HepG2 (cell line): ENCODE data around the gene TM2D3.

Experiments used
- ATF2 ChIP-seq: sonication (generic); formaldehyde crosslinking; IDR thresholded peaks from 2 replicates; pipeline ENCODE4 v1.4.0; 2020; ENCODE audit warnings: missing genetic modification reagents
- BRD4 ChIP-seq: sonication (generic); formaldehyde crosslinking; IDR thresholded peaks from 2 replicates; pipeline ENCODE4 v1.4.0; 2020; ENCODE audit warnings: missing genetic modification reagents
- CENPBD1 ChIP-seq: sonication (generic); formaldehyde crosslinking; IDR thresholded peaks from 2 replicates; pipeline ENCODE4 v1.8.0; 2022; ENCODE audit warnings: missing genetic modification reagents, low read depth, mild to moderate bottlenecking, borderline replicate concordance
- CHD4 ChIP-seq: fragments of 200-600 bp; sonication (generic); IDR thresholded peaks from 2 replicates; pipeline ENCODE4 v1.7.0; 2017; ENCODE audit warnings: mild to moderate bottlenecking, low read length, borderline replicate concordance
- CREB1 ChIP-seq, 2 experiments: fragments of 450-650 bp in 1 of 2; IDR thresholded peaks; 2 replicates each; pipeline ENCODE4 v1.6.1; 2016 to 2017; ENCODE audit warnings: control low read depth in 1 of 2, mild to moderate bottlenecking in 1 of 2, missing compliant biosample characterization in 1 of 2, missing genetic modification characterization in 1 of 2
- KAT2B ChIP-seq: fragments of 150-350 bp; IDR thresholded peaks from 2 replicates; pipeline ENCODE4 v1.6.1; 2014; ENCODE audit warnings: low read depth, low read length, borderline replicate concordance
- NFE2 ChIP-seq: sonication (generic); formaldehyde crosslinking; IDR thresholded peaks from 2 replicates; pipeline ENCODE4 v1.4.0; 2020; ENCODE audit warnings: missing genetic modification reagents
- NFYB ChIP-seq: sonication (generic); formaldehyde crosslinking; IDR thresholded peaks from 2 replicates; pipeline ENCODE4 v1.4.0; 2020; ENCODE audit warnings: missing genetic modification reagents
- PAWR ChIP-seq: sonication (generic); formaldehyde crosslinking; IDR thresholded peaks from 2 replicates; pipeline ENCODE4 v1.4.0; 2020; ENCODE audit warnings: missing genetic modification reagents, mild to moderate bottlenecking, borderline replicate concordance
- POLR2A ChIP-seq, 2 experiments: IDR thresholded peaks; 2 replicates each; pipeline ENCODE4 v1.6.1; 2011; ENCODE audit warnings: low read depth in 2 of 2, low read length in 2 of 2, mild to moderate bottlenecking in 1 of 2, moderate library complexity in 1 of 2; ENCODE audit not compliant: insufficient read depth in 1 of 2
- RAD21 ChIP-seq: fragments of 450-650 bp; formaldehyde crosslinking; IDR thresholded peaks from 2 replicates; pipeline ENCODE4 v1.5.0; 2020; ENCODE audit warnings: mild to moderate bottlenecking
- RNF2 ChIP-seq: fragments of 450-650 bp; conservative IDR thresholded peaks from 2 replicates; pipeline ENCODE4 v1.6.1; 2016; ENCODE audit warnings: low read depth
- SNRNP70 ChIP-seq: fragments of 200-400 bp; formaldehyde crosslinking; IDR thresholded peaks from 2 replicates; pipeline ENCODE4 v1.6.1; 2017; ENCODE audit warnings: mild to moderate bottlenecking, low read depth, low read length, moderate library complexity

GRCh38 chr15:101611007-101611406, 41.2 kb downstream of the TM2D3 start:
- TF ChIP-seq CENPBD1 (CRISPR knock-in tag) (no peak), KAT2B (no peak), NFYB (CRISPR knock-in tag) (no peak), SNRNP70 (no peak), PAWR (CRISPR knock-in tag) (no peak), POLR2A (IDR thresholded peaks at IDR 0.05; ENCODE audit: insufficient read depth in 1 of 2, low read depth in 2 of 2, low read length in 2 of 2) (no peak), ATF2 (CRISPR knock-in tag) (no peak), RNF2 (no peak), BRD4 (CRISPR knock-in tag) (no peak), RAD21 (no peak), CREB1 (IDR thresholded peaks at IDR 0.05) (no peak), CREB1 (CRISPR knock-in tag; IDR thresholded peaks at IDR 0.05) (no peak), CHD4 (no peak), NFE2 (CRISPR knock-in tag) (no peak)
